ENCODE measurements around the gene KCNH5. TPM values are rescaled to one million over a fixed set of nuclear protein-coding genes. Genes with fewer than 3 reads are reported as not detected.

Gene KCNH5
- total and polyA plus RNA-seq, 2 of the 13 experiments (the other 11 are each of a cell fraction or from before 2014, with no cell fraction given), result not detected

- TF ChIP-seq PRDM4 (CRISPR knock-in tag; IDR thresholded peaks at IDR 0.05; ENCODE audit: borderline replicate concordance) (no peak), PRPF4 (IDR thresholded peaks at IDR 0.05; ENCODE audit: low read depth, low read length, poor library complexity, severe bottlenecking) (no peak), ZNF329 (CRISPR knock-in tag; IDR thresholded peaks at IDR 0.05; ENCODE audit: low read depth) (no peak), ZNF460 (CRISPR knock-in tag; IDR thresholded peaks at IDR 0.05; ENCODE audit: borderline replicate concordance) (no peak), ZSCAN20 (CRISPR knock-in tag; IDR thresholded peaks at IDR 0.05; ENCODE audit: borderline replicate concordance) (no peak), ZNF777 (CRISPR knock-in tag; IDR thresholded peaks at IDR 0.05) (no peak), ZNF749 (CRISPR knock-in tag; IDR thresholded peaks at IDR 0.05; ENCODE audit: borderline replicate concordance) (no peak), ZNF790 (CRISPR knock-in tag; IDR thresholded peaks at IDR 0.05; ENCODE audit: borderline replicate concordance) (no peak), E2F2 (CRISPR knock-in tag; IDR thresholded peaks at IDR 0.05; ENCODE audit: borderline replicate concordance) (no peak), ZNF230 (CRISPR knock-in tag; IDR thresholded peaks at IDR 0.05) (no peak), ATM (IDR thresholded peaks at IDR 0.05; ENCODE audit: borderline replicate concordance) (no peak; the same call in 1 of the 2 replicates), RORA (CRISPR knock-in tag; IDR thresholded peaks at IDR 0.05) (0 out of 2 replicates have a peak, but pooled peaks have one; percentile 39), SNAI1 (CRISPR knock-in tag; IDR thresholded peaks at IDR 0.05; ENCODE audit: borderline replicate concordance) (no peak), RNF219 (CRISPR knock-in tag; IDR thresholded peaks at IDR 0.05) (no peak), MTA3 (CRISPR knock-in tag; IDR thresholded peaks at IDR 0.05) (no peak), FOXM1 (CRISPR knock-in tag; IDR thresholded peaks at IDR 0.05) (no peak), TBP (CRISPR knock-in tag; IDR thresholded peaks at IDR 0.05) (no peak), ZNF280B (CRISPR knock-in tag; IDR thresholded peaks at IDR 0.05; ENCODE audit: borderline replicate concordance) (no peak), KLF15 (CRISPR knock-in tag; IDR thresholded peaks at IDR 0.05; ENCODE audit: borderline replicate concordance) (no peak), ZNF660 (CRISPR knock-in tag; IDR thresholded peaks at IDR 0.05; ENCODE audit: borderline replicate concordance, low read depth) (no peak), NFE2L2 (IDR thresholded peaks at IDR 0.05; ENCODE audit: low read length) (no peak), MZF1 (CRISPR knock-in tag; IDR thresholded peaks at IDR 0.05; ENCODE audit: borderline replicate concordance) (no peak)
These were observed 353.4 kb downstream of the KCNH5 start (continued) for GRCh38 chr14:62691647-62692489.
